Keratinocyte (primary cell): ENCODE data around the gene ADGRL3. TPM values are rescaled to one million over a fixed set of nuclear protein-coding genes. Genes with fewer than 3 reads are reported as not detected.

Experiments
- DNase-seq: peaks from one replicate; pipeline ENCODE4 v3.0.0-alpha.2; 2011; ENCODE audit warnings: low read depth, missing footprints, low spot score
- FAIRE-seq: peaks from 2 replicates; lab custom pipeline; 2011; peaks lifted over from hg19 to GRCh38; lab: Jason Lieb, UNC
- H2AFZ ChIP-seq: 2 replicates; pipeline ENCODE4 v1.6.0; 2012; ENCODE audit warnings: low read length, control low read depth, inconsistent platforms; ENCODE audit not compliant: control insufficient read depth
- H3K27ac ChIP-seq: 2 replicates; pipeline ENCODE4 v1.5.1; 2011; ENCODE audit warnings: low read length; ENCODE audit not compliant: control insufficient read depth, insufficient read depth
- H3K27me3 ChIP-seq: 3 replicates; pipeline ENCODE4 v1.6.0; 2011; ENCODE audit warnings: low read length; ENCODE audit not compliant: control insufficient read depth, insufficient read depth; ENCODE audit errors: extremely low read depth
- H3K36me3 ChIP-seq, 2 experiments: 2 replicates in 1 of 2; 3 replicates in 1 of 2; pipeline ENCODE4 v1.5.1; 2011; ENCODE audit warnings: low read length in 2 of 2, mild to moderate bottlenecking in 1 of 2; ENCODE audit not compliant: control insufficient read depth in 2 of 2, insufficient read depth in 2 of 2; ENCODE audit errors: extremely low read depth in 1 of 2
- H3K4me1 ChIP-seq: 3 replicates; pipeline ENCODE4 v1.5.1; 2011; ENCODE audit warnings: low read length; ENCODE audit not compliant: control insufficient read depth, insufficient read depth; ENCODE audit errors: extremely low read depth
- H3K4me2 ChIP-seq: 3 replicates; pipeline ENCODE4 v1.6.0; 2011; ENCODE audit warnings: low read depth, low read length; ENCODE audit not compliant: control insufficient read depth, insufficient read depth; ENCODE audit errors: extremely low read depth
- H3K4me3 ChIP-seq, 3 experiments: fragments of 200-600 bp in 1 of 3; sonication (generic) in 1 of 3; 2 replicates in 2 of 3; 3 replicates in 1 of 3; pipeline ENCODE4 v1.5.1; 2011 to 2016; ENCODE audit warnings: low read length in 3 of 3, mild to moderate bottlenecking in 3 of 3, control low read depth in 2 of 3, inconsistent platforms in 1 of 3, low read depth in 1 of 3, mixed read lengths in 1 of 3, mixed run types in 1 of 3, moderate library complexity in 1 of 3; ENCODE audit not compliant: control insufficient read depth in 2 of 3, insufficient read depth in 2 of 3; ENCODE audit errors: extremely low read depth in 1 of 3
- H3K79me2 ChIP-seq: 2 replicates; pipeline ENCODE4 v1.6.0; 2012; ENCODE audit warnings: low read length; ENCODE audit not compliant: control insufficient read depth, insufficient read depth
- H3K9ac ChIP-seq: 3 replicates; pipeline ENCODE4 v1.6.0; 2011; ENCODE audit warnings: low read length; ENCODE audit not compliant: control insufficient read depth, insufficient read depth; ENCODE audit errors: extremely low read depth
- H3K9me1 ChIP-seq: 3 replicates; pipeline ENCODE4 v1.6.0; 2011; ENCODE audit warnings: low read length; ENCODE audit not compliant: control insufficient read depth, insufficient read depth; ENCODE audit errors: extremely low read depth
- H3K9me3 ChIP-seq: 2 replicates; pipeline ENCODE4 v1.5.1; 2012; ENCODE audit warnings: low read depth, low read length; ENCODE audit not compliant: control insufficient read depth
- H4K20me1 ChIP-seq: 3 replicates; pipeline ENCODE4 v1.6.0; 2011; ENCODE audit warnings: low read length; ENCODE audit not compliant: control insufficient read depth, insufficient read depth; ENCODE audit errors: extremely low read depth
- CTCF ChIP-seq, 3 experiments: IDR thresholded peaks in 1 of 3; conservative IDR thresholded peaks in 1 of 3; optimal IDR thresholded peaks in 1 of 3; 2 replicates in 2 of 3; 3 replicates in 1 of 3; pipeline versions ENCODE3 to v1.5.1; 2011; ENCODE audit warnings: low read length in 3 of 3, mild to moderate bottlenecking in 3 of 3, moderate library complexity in 2 of 3, control low read depth in 1 of 3, inconsistent platforms in 1 of 3; ENCODE audit not compliant: insufficient read depth in 2 of 3; ENCODE audit errors: extremely low read depth in 1 of 3
- EZH2 ChIP-seq: IDR thresholded peaks from one replicate; pipeline ENCODE4 v1.6.1; 2012; ENCODE audit warnings: inconsistent platforms, mild to moderate bottlenecking, low read length, moderate library complexity
- dilution Hi-C: fragments of 300-500 bp; cut with MboI; formaldehyde crosslinking; loops from one replicate; pipeline ENCODE4 v1.7.0; 2020; ENCODE audit warnings: low sequenced_read_pairs; ENCODE audit not compliant: extremely low pct_ligation_motif_present
- polyA plus RNA-seq, 5 experiments: library from polyadenylated mRNA; depleted of rRNA in 3 of 5; stranded (reverse) in 3 of 5; stranded (forward) in 1 of 5; unstranded in 1 of 5; fragments of >200 nt; gene quantifications; 1 replicate in 1 of 5; 2 replicates in 3 of 5; 3 replicates in 1 of 5; pipeline versions ENCODE4 v1.2.1 to v1.2.3, GENCODE V29; 2011 to 2012; ENCODE audit warnings: missing spikeins in 2 of 5, low read depth in 1 of 5, low replicate concordance in 1 of 5

ADGRL3 gene
- polyA plus RNA-seq, 1 donor (not counting 4 experiments of a cell fraction or from before 2014, with no cell fraction given), result 0.18 TPM

- dilution Hi-C loops, result no loop called here
- no peak for DNase-seq
- Histone ChIP-seq H2AFZ (no peak overlapping the region), H3K9me1 (no peaks in the 10 kb centered on the region), H3K4me3 (no peak overlapping the region), H4K20me1 (no peaks in the 10 kb centered on the region), H3K4me1 (no peaks in the 10 kb centered on the region), H3K27me3 (no peaks in the 10 kb centered on the region), H3K9ac (no peak overlapping the region), H3K36me3 (no peaks in the 10 kb centered on the region), H3K9me3 (no peaks in the 10 kb centered on the region), H3K4me2 (no peak overlapping the region), H3K27ac (no peak overlapping the region), H3K79me2 (no peaks in the 10 kb centered on the region)
- no peak for FAIRE-seq
- no peak for TF ChIP-seq CTCF (optimal IDR thresholded peaks at IDR 0.05 in 1 of 3, IDR thresholded peaks at IDR 0.05 in 1 of 3, conservative IDR thresholded peaks at IDR 0.05 in 1 of 3; ENCODE audit: extremely low read depth in 1 of 3, insufficient read depth in 2 of 3, low read length in 3 of 3)
Observed at GRCh38 chr4:61276029-61276428, 75.9 kb downstream of the ADGRL3 start.

- no peaks in the 10 kb centered on the region for H3K9me1 ChIP-seq
- H3K79me2 ChIP-seq, result no peaks in the 10 kb centered on the region
- no peak overlapping the region for H3K4me2 ChIP-seq
- no peak overlapping the region for H3K27ac ChIP-seq
- dilution Hi-C loops, result no loop called here
- H2AFZ ChIP-seq, result no peak overlapping the region
- no peak overlapping the region for H3K4me3 ChIP-seq
- H3K4me1 ChIP-seq, result no peaks in the 10 kb centered on the region
- no peak for DNase-seq
- peak; percentile 67 for FAIRE-seq
- H4K20me1 ChIP-seq, result no peaks in the 10 kb centered on the region
- H3K9me3 ChIP-seq, result no peaks in the 10 kb centered on the region
- no peak for TF ChIP-seq EZH2
- TF ChIP-seq CTCF (optimal IDR thresholded peaks at IDR 0.05 in 1 of 3, IDR thresholded peaks at IDR 0.05 in 1 of 3, conservative IDR thresholded peaks at IDR 0.05 in 1 of 3; ENCODE audit: extremely low read depth in 1 of 3, insufficient read depth in 2 of 3, low read length in 3 of 3), result no peak
- H3K9ac ChIP-seq, result no peak overlapping the region
- H3K36me3 ChIP-seq, result no peaks in the 10 kb centered on the region
- no peaks in the 10 kb centered on the region for H3K27me3 ChIP-seq
Observed at GRCh38 chr4:61277785-61278760, 77.9 kb downstream of the ADGRL3 start.
